H9 (cell line): Measurements from ENCODE around the gene HIP1R. TPM values are rescaled to one million over a fixed set of nuclear protein-coding genes. Genes with fewer than 3 reads are reported as not detected.

ENCODE experiments used
- DNase-seq: peaks from one replicate; pipeline ENCODE4 v3.0.0-alpha.2; 2017
- H2AFZ ChIP-seq: one replicate; pipeline ENCODE4 v1.6.1; 2013; ENCODE audit warnings: mild to moderate bottlenecking, low read length, control low read depth, moderate library complexity
- H2AK5ac ChIP-seq: 2 replicates; pipeline ENCODE4 v1.6.1; 2013; ENCODE audit warnings: low read length, control low read depth, mixed read lengths; ENCODE audit not compliant: insufficient read length
- H2BK120ac ChIP-seq: one replicate; pipeline ENCODE4 v1.6.1; 2013; ENCODE audit warnings: low read depth, mild to moderate bottlenecking, low read length, control low read depth, inconsistent platforms; ENCODE audit not compliant: poor library complexity, severe bottlenecking
- H2BK12ac ChIP-seq: 2 replicates; pipeline ENCODE4 v1.6.1; 2013; ENCODE audit warnings: low read length, control low read depth, mixed read lengths, low read depth; ENCODE audit not compliant: insufficient read length
- H2BK15ac ChIP-seq: 2 replicates; pipeline ENCODE4 v1.6.1; 2013; ENCODE audit warnings: low read depth, low read length, control low read depth
- H2BK20ac ChIP-seq: one replicate; pipeline ENCODE4 v1.6.1; 2013; ENCODE audit warnings: low read depth, mild to moderate bottlenecking, low read length, control low read depth, inconsistent platforms; ENCODE audit not compliant: poor library complexity, severe bottlenecking
- H2BK5ac ChIP-seq: 2 replicates; pipeline ENCODE4 v1.6.1; 2013; ENCODE audit warnings: low read length, control low read depth, mixed read lengths; ENCODE audit not compliant: insufficient read length
- H3K14ac ChIP-seq: 2 replicates; pipeline ENCODE4 v1.6.1; 2013; ENCODE audit warnings: low read length, control low read depth; ENCODE audit not compliant: insufficient read depth
- H3K18ac ChIP-seq: 2 replicates; pipeline ENCODE4 v1.6.1; 2013; ENCODE audit warnings: low read depth, mild to moderate bottlenecking, mixed read lengths, low read length, control low read depth; ENCODE audit not compliant: insufficient read length
- H3K23ac ChIP-seq: 2 replicates; pipeline ENCODE4 v1.6.1; 2013; ENCODE audit warnings: low read length, control low read depth, mixed read lengths, low read depth; ENCODE audit not compliant: insufficient read length
- H3K23me2 ChIP-seq: 2 replicates; pipeline ENCODE4 v1.6.1; 2013; ENCODE audit warnings: low read depth, mild to moderate bottlenecking, mixed read lengths, low read length, control low read depth; ENCODE audit not compliant: insufficient read length, poor library complexity, severe bottlenecking
- H3K27ac ChIP-seq: 2 replicates; pipeline ENCODE4 v1.5.1; 2013; ENCODE audit warnings: low read length, control low read depth, mixed read lengths, low read depth; ENCODE audit not compliant: insufficient read length
- H3K27me3 ChIP-seq: 2 replicates; pipeline ENCODE4 v1.6.1; 2013; ENCODE audit warnings: low read length, control low read depth, inconsistent platforms; ENCODE audit not compliant: insufficient read depth
- H3K4ac ChIP-seq: 2 replicates; pipeline ENCODE4 v1.6.1; 2013; ENCODE audit warnings: low read depth, mild to moderate bottlenecking, control low read depth, inconsistent platforms, low read length, moderate library complexity
- H3K4me1 ChIP-seq: 2 replicates; pipeline ENCODE4 v1.6.1; 2013; ENCODE audit warnings: low read length, control low read depth, inconsistent platforms; ENCODE audit not compliant: insufficient read depth
- H3K4me2 ChIP-seq: 2 replicates; pipeline ENCODE4 v1.6.1; 2013; ENCODE audit warnings: low read length, control low read depth, mixed read lengths; ENCODE audit not compliant: insufficient read length, insufficient read depth
- H3K56ac ChIP-seq: 2 replicates; pipeline ENCODE4 v1.6.1; 2013; ENCODE audit warnings: low read depth, mild to moderate bottlenecking, mixed read lengths, low read length, control low read depth; ENCODE audit not compliant: insufficient read length
- H3K79me1 ChIP-seq: 2 replicates; pipeline ENCODE4 v1.6.1; 2013; ENCODE audit warnings: low read depth, mild to moderate bottlenecking, moderate library complexity, low read length, control low read depth, inconsistent platforms; ENCODE audit not compliant: insufficient read depth, poor library complexity, severe bottlenecking
- H3K79me2 ChIP-seq: 2 replicates; pipeline ENCODE4 v1.6.1; 2013; ENCODE audit warnings: low read length, control low read depth, inconsistent platforms; ENCODE audit not compliant: insufficient read depth
- H3K9ac ChIP-seq: 2 replicates; pipeline ENCODE4 v1.6.1; 2013; ENCODE audit warnings: low read length, control low read depth, mixed read lengths; ENCODE audit not compliant: insufficient read length; ENCODE audit errors: extremely low read depth
- H3K9me3 ChIP-seq: one replicate; pipeline ENCODE4 v1.6.1; 2013; ENCODE audit warnings: low read depth, low read length, inconsistent platforms; ENCODE audit not compliant: control insufficient read depth
- H3T11ph ChIP-seq: one replicate; pipeline ENCODE4 v1.6.1; 2013; ENCODE audit warnings: mild to moderate bottlenecking, low read length, control low read depth, inconsistent platforms
- H4K20me1 ChIP-seq: one replicate; pipeline ENCODE4 v1.6.1; 2013; ENCODE audit not compliant: control insufficient read depth, insufficient read length, insufficient read depth
- H4K5ac ChIP-seq: 2 replicates; pipeline ENCODE4 v1.6.1; 2013; ENCODE audit warnings: low read depth, mild to moderate bottlenecking, mixed read lengths, low read length, control low read depth; ENCODE audit not compliant: insufficient read length
- H4K8ac ChIP-seq: replicated peaks from 2 replicates; pipeline ENCODE4 v1.6.1; 2013; ENCODE audit warnings: low read length, control low read depth, mixed read lengths, low read depth; ENCODE audit not compliant: insufficient read length
- H4K91ac ChIP-seq: 2 replicates; pipeline ENCODE4 v1.6.1; 2013; ENCODE audit warnings: low read depth, mild to moderate bottlenecking, moderate library complexity, mixed read lengths, low read length, control low read depth; ENCODE audit not compliant: insufficient read length
- H3K27ac Mint-ChIP-seq, 3 experiments: 2 replicates in 2 of 3; 3 replicates in 1 of 3; pipeline ENCODE4 v1.8.0; 2020 to 2021; ENCODE audit warnings: mixed read lengths in 3 of 3, mild to moderate bottlenecking in 1 of 3, moderate library complexity in 1 of 3
- H3K27me3 Mint-ChIP-seq: 2 replicates; pipeline ENCODE4 v1.8.0; 2021; ENCODE audit warnings: low read depth, mild to moderate bottlenecking, moderate library complexity, mixed read lengths
- H3K36me3 Mint-ChIP-seq, 3 experiments: 2 replicates in 2 of 3; 3 replicates in 1 of 3; pipeline ENCODE4 v1.8.0; 2020 to 2021; ENCODE audit warnings: low read depth in 3 of 3, mixed read lengths in 3 of 3; ENCODE audit not compliant: insufficient read depth in 1 of 3
- H3K4me1 Mint-ChIP-seq, 2 experiments: 2 replicates each; pipeline ENCODE4 v1.8.0; 2020; ENCODE audit warnings: mixed read lengths in 2 of 2
- H3K4me3 Mint-ChIP-seq, 2 experiments: 2 replicates in 1 of 2; 3 replicates in 1 of 2; pipeline ENCODE4 v1.8.0; 2020 to 2021; ENCODE audit warnings: mild to moderate bottlenecking in 2 of 2, mixed read lengths in 2 of 2, moderate library complexity in 1 of 2
- H3K9me3 Mint-ChIP-seq, 2 experiments: 2 replicates in 1 of 2; 3 replicates in 1 of 2; pipeline ENCODE4 v1.8.0; 2020; ENCODE audit warnings: mild to moderate bottlenecking in 2 of 2, mixed read lengths in 2 of 2, moderate library complexity in 1 of 2
- CTCF ChIP-seq: fragments of 200-600 bp; sonication (generic); conservative IDR thresholded peaks from 3 replicates; pipeline ENCODE4 v1.8.0; 2021; ENCODE audit warnings: antibody characterized with exemption, mild to moderate bottlenecking
- WGBS: extraction: QIAGEN DNeasy Blood & Tissue Kit; methylation state at CpG from one replicate; pipeline ENCODE4 v1.1.7; 2013; ENCODE audit warnings: missing lambda C conversion rate, low lambda C conversion rate, mixed read lengths; ENCODE audit not compliant: insufficient read length; ENCODE audit errors: extremely low coverage; 5-methylcytosine and 5-hydroxymethylcytosine counted together
- total RNA-seq: library from RNA; stranded (reverse); gene quantifications from 2 replicates; pipeline ENCODE4 v1.2.1, GENCODE V29; 2021

HIP1R gene
- total RNA-seq, 1 experiment from 2014 or later, result 17.4 TPM

- no peaks in the 10 kb centered on the region for H3K27me3 ChIP-seq
- no peak overlapping the region for H2BK15ac ChIP-seq
- H3K4me1 ChIP-seq, result no peaks in the 10 kb centered on the region
- no peak overlapping the region for H3K27ac ChIP-seq
- no peak overlapping the region for H3K18ac ChIP-seq
- no peak overlapping the region for H3T11ph ChIP-seq
- H3K23ac ChIP-seq, result no peak overlapping the region
- H4K91ac ChIP-seq, result no peak overlapping the region
- no peak for TF ChIP-seq CTCF
- no peak overlapping the region for H3K14ac ChIP-seq
- whole genome bisulfite sequencing, result no CpG with 5 or more reads among the region's 17 CpGs
- Mint-ChIP-seq H3K27me3 (peaks cover 4% of the 10 kb centered on the region), H3K4me1 (peaks cover 0 to 4% of the 10 kb centered on the region in 2 experiments; a peak in 2 of 4 replicates), H3K4me3 (no peak overlapping the region), H3K27ac (no peak overlapping the region), H3K36me3 (peaks cover 0 to 6% (median 0%) of the 10 kb centered on the region in 3 experiments; a peak in 2 of 7 replicates), H3K9me3 (no peaks in the 10 kb centered on the region)
- no peaks in the 10 kb centered on the region for H3K79me2 ChIP-seq
- no peak overlapping the region for H2BK120ac ChIP-seq
- H2BK20ac ChIP-seq, result no peak overlapping the region
- H4K5ac ChIP-seq, result no peak overlapping the region
- H3K79me1 ChIP-seq, result no peaks in the 10 kb centered on the region
- no peak overlapping the region for H3K56ac ChIP-seq
- no peak overlapping the region for H2AFZ ChIP-seq
- H2BK12ac ChIP-seq, result no peak overlapping the region
- no peak overlapping the region for H3K4ac ChIP-seq
- no peak overlapping the region for H2BK5ac ChIP-seq
- no peak overlapping the region for H3K9ac ChIP-seq
- H3K23me2 ChIP-seq, result no peaks in the 10 kb centered on the region
- H4K8ac ChIP-seq, result no peak overlapping the region
- no peak overlapping the region for H2AK5ac ChIP-seq
- no peaks in the 10 kb centered on the region for H4K20me1 ChIP-seq
- no peak for DNase-seq
- H3K9me3 ChIP-seq, result no peaks in the 10 kb centered on the region
- no peak overlapping the region for H3K4me2 ChIP-seq
Measured at GRCh38 chr12:122854554-122854953, 19.3 kb downstream of the HIP1R start.
